Lower lobe of right lung (tissue), 2 donors: ENCODE measurements around the gene CBFA2T3. TPM values are rescaled to one million over a fixed set of nuclear protein-coding genes. Genes with fewer than 3 reads are reported as not detected.

Experiments
- ATAC-seq, 2 donors: fragments of 200-7000 bp; cut with Tn5 transposase; one replicate each; pipeline ENCODE4 v1.9.1; 2020 to 2022; ENCODE audit warnings: mild to moderate bottlenecking in 2 of 2, moderate library complexity in 2 of 2
- DNase-seq: peaks from one replicate; pipeline ENCODE4 v3.0.0-alpha.2; 2020
- H3K27ac ChIP-seq: fragments of 200-600 bp; one replicate; pipeline ENCODE4 v1.8.0; 2022
- H3K27me3 ChIP-seq: fragments of 200-600 bp; one replicate; pipeline ENCODE4 v1.8.0; 2022; ENCODE audit warnings: low read depth
- H3K36me3 ChIP-seq: fragments of 200-600 bp; one replicate; pipeline ENCODE4 v1.8.0; 2022; ENCODE audit warnings: mild to moderate bottlenecking
- H3K4me1 ChIP-seq: fragments of 200-600 bp; one replicate; pipeline ENCODE4 v1.8.0; 2022
- H3K4me3 ChIP-seq: fragments of 200-600 bp; one replicate; pipeline ENCODE4 v1.8.0; 2022; ENCODE audit warnings: mild to moderate bottlenecking
- H3K9me3 ChIP-seq: fragments of 200-600 bp; one replicate; pipeline ENCODE4 v1.8.0; 2022
- intact Hi-C: fragments of 100-400 bp; cut with DNase I; formaldehyde crosslinking; loops from one replicate; pipeline ENCODE4 v1.11.0; 2022
- total RNA-seq: library from RNA; stranded (reverse); fragmentation: NEBNext Ultra II Directional; extraction: Animal tissue kit (Norgen Biotek cat#: 25700); gene quantifications from one replicate; pipeline ENCODE4 v1.2.1, GENCODE V29; 2021
- TF ChIP-seq, protein P1 (sequence below): fragments of 200-600 bp; IDR thresholded peaks from one replicate; pipeline ENCODE4 v1.8.0; 2022; ENCODE audit warnings: antibody characterized with exemption, mild to moderate bottlenecking
- donor health status: DM: no; HTN: yes; CAD: no; lungs with severe emphysema.

Gene CBFA2T3
- total RNA-seq, 1 donor from 2014 or later, result 14.3 TPM

- Histone ChIP-seq H3K27ac (no peak overlapping the region), H3K4me1 (peaks cover 19% of the 10 kb centered on the region), H3K9me3 (no peaks in the 10 kb centered on the region), H3K27me3 (peaks cover 4% of the 10 kb centered on the region), H3K4me3 (no peak overlapping the region), H3K36me3 (no peaks in the 10 kb centered on the region)
- DNase-seq, result peak; percentile 34
- TF ChIP-seq, protein P1, sequence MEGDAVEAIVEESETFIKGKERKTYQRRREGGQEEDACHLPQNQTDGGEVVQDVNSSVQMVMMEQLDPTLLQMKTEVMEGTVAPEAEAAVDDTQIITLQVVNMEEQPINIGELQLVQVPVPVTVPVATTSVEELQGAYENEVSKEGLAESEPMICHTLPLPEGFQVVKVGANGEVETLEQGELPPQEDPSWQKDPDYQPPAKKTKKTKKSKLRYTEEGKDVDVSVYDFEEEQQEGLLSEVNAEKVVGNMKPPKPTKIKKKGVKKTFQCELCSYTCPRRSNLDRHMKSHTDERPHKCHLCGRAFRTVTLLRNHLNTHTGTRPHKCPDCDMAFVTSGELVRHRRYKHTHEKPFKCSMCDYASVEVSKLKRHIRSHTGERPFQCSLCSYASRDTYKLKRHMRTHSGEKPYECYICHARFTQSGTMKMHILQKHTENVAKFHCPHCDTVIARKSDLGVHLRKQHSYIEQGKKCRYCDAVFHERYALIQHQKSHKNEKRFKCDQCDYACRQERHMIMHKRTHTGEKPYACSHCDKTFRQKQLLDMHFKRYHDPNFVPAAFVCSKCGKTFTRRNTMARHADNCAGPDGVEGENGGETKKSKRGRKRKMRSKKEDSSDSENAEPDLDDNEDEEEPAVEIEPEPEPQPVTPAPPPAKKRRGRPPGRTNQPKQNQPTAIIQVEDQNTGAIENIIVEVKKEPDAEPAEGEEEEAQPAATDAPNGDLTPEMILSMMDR, result no peak
- intact Hi-C loops, result no loop called here
- ATAC-seq, result no peak
Measured at GRCh38 chr16:88955906-88956305, 21.1 kb downstream of the CBFA2T3 start.

GRCh38 chr16:88953003-88953690 lies 23.9 kb downstream of the CBFA2T3 start:
- Histone ChIP-seq H3K27me3 (peaks cover 4% of the 10 kb centered on the region), H3K9me3 (no peaks in the 10 kb centered on the region), H3K27ac (no peak overlapping the region), H3K4me1 (peaks cover 19% of the 10 kb centered on the region), H3K36me3 (no peaks in the 10 kb centered on the region), H3K4me3 (no peak overlapping the region)
- intact Hi-C loops, result no loop called here
- DNase-seq, result no peak
- ATAC-seq, result peak in 1 of 2 donors; percentile 26
- TF ChIP-seq, protein P1, result no peak

GRCh38 chr16:88951989-88952388 lies 25.0 kb downstream of the CBFA2T3 start:
- TF ChIP-seq, protein P1, result no peak
- Histone ChIP-seq H3K27ac (no peak overlapping the region), H3K4me3 (no peak overlapping the region), H3K27me3 (peaks cover 4% of the 10 kb centered on the region), H3K9me3 (no peaks in the 10 kb centered on the region), H3K36me3 (no peaks in the 10 kb centered on the region), H3K4me1 (peaks cover 11% of the 10 kb centered on the region)
- intact Hi-C loops, result no loop called here
- no peak for DNase-seq
- ATAC-seq, result no peak

DNA sequence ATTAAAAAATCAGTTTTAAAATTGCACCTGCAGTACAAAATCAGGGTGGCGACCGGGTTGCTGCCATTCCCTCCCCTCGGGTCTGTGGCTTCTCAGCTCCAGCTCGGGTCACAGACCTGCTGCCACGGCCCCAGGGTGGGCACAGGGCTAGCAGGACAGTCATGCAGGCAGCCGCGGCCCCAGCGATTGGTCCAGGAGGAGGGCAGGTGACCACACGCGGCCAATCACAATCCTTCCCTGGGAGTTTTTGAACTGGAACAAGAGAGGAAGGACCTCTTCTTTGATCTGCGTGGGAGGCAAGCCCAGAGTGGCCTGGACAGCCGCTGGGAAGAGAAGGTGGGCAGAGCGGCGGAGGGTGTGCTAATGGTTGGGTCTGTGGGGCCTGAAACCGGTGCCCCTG lies 25.5 kb downstream of the CBFA2T3 start:
- Histone ChIP-seq H3K36me3 (no peaks in the 10 kb centered on the region), H3K27me3 (peaks cover 2% of the 10 kb centered on the region), H3K4me3 (no peak overlapping the region), H3K9me3 (no peaks in the 10 kb centered on the region), H3K27ac (no peak overlapping the region), H3K4me1 (peaks cover 6% of the 10 kb centered on the region)
- TF ChIP-seq, protein P1, result no peak
- intact Hi-C loops, result no loop called here
- no peak for ATAC-seq
- no peak for DNase-seq

DNA sequence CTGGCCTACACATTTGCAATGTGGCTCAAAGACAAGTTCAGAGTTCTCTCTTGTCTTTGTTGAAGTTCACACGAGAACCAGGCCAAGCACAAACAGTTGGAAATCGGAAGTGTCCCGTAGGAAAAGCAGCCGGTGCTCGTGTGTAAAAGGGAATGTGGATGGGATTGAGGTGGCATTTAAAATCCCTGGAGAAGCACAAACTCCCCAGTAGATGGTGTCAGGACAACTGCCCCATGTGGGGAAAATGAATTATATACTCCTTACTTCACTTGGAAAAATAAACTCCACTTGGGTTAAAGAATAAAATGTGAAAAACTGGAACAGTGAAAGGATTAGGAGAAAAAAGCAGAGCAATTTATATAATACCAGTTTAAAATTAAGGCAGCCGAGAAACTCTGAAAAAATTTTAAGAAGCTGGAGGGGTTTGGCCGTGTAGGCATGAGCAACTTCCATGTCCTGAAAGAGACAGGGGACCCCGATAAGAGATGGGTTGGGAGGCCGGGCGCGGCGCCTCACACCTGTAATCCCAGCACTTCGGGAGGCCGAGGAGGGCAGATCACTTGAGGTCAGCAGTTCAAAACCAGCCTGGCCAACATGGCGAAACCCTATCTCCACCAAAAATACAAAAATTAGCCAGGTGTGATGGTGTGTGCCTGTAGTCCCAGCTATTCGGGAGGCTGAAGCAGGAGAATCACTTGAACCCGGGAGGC lies 28.1 kb downstream of the CBFA2T3 start:
- DNase-seq, result no peak
- H3K4me1 ChIP-seq, result no peaks in the 10 kb centered on the region
- no peak for ATAC-seq
- TF ChIP-seq, protein P1, result no peak
- no peaks in the 10 kb centered on the region for H3K9me3 ChIP-seq
- H3K27ac ChIP-seq, result no peak overlapping the region
- H3K36me3 ChIP-seq, result no peaks in the 10 kb centered on the region
- no peaks in the 10 kb centered on the region for H3K27me3 ChIP-seq
- intact Hi-C loops, result no loop called here
- no peak overlapping the region for H3K4me3 ChIP-seq
